OCI-LY3 (cell line): Measurements from ENCODE around the gene CFAP74.

Experiments
- H2AFZ ChIP-seq: fragments of 200-600, 300-600 bp; shearing (Covaris generic); 2 replicates; pipeline ENCODE4 v1.6.0; 2014; ENCODE audit warnings: antibody characterized with exemption, low read depth, low read length
- H3K27ac ChIP-seq: fragments of 200-600, 300-600 bp; sonication (generic); 2 replicates; pipeline ENCODE4 v1.5.1; 2014; ENCODE audit warnings: mild to moderate bottlenecking, low read length, moderate library complexity, mixed read lengths
- H3K27me3 ChIP-seq: fragments of 200-600, 300-600 bp; sonication (generic); 2 replicates; pipeline ENCODE4 v1.6.1; 2014; ENCODE audit warnings: low read depth, low read length, mixed read lengths
- H3K36me3 ChIP-seq: fragments of 200-600, 300-600 bp; sonication (generic); replicated peaks from 2 replicates; pipeline ENCODE3; 2014; ENCODE audit warnings: low read depth, low read length, mixed read lengths
- H3K4me1 ChIP-seq: fragments of 300-600, 200-600 bp; sonication (generic); 2 replicates; pipeline ENCODE4 v1.6.1; 2014; ENCODE audit warnings: low read length, mixed read lengths
- H3K4me2 ChIP-seq: fragments of 200-600, 300-600 bp; sonication (generic); 2 replicates; pipeline ENCODE4 v1.6.1; 2014; ENCODE audit warnings: low read length, mixed read lengths
- H3K4me3 ChIP-seq: fragments of 300-600, 200-600 bp; sonication (generic); 2 replicates; pipeline ENCODE4 v1.5.1; 2014; ENCODE audit warnings: antibody characterized with exemption, mild to moderate bottlenecking, low read length, moderate library complexity
- H3K79me2 ChIP-seq: fragments of 300-600, 200-600 bp; shearing (Covaris generic); 2 replicates; pipeline ENCODE4 v1.6.1; 2014; ENCODE audit warnings: mild to moderate bottlenecking, low read length, mixed read lengths
- H3K9ac ChIP-seq: fragments of 300-600, 200-600 bp; shearing (Covaris generic); 2 replicates; pipeline ENCODE4 v1.6.0; 2014; ENCODE audit warnings: mild to moderate bottlenecking, low read length, moderate library complexity
- H3K9me3 ChIP-seq: fragments of 200-600, 300-600 bp; shearing (Covaris generic); 2 replicates; pipeline ENCODE4 v1.6.1; 2014; ENCODE audit warnings: low read length, mixed read lengths; ENCODE audit not compliant: insufficient read depth
- H4K20me1 ChIP-seq: fragments of 200-600, 300-600 bp; sonication (generic); 2 replicates; pipeline ENCODE4 v1.6.1; 2016; ENCODE audit warnings: low read length, mixed read lengths; ENCODE audit not compliant: insufficient read depth
- EZH2phosphoT487 ChIP-seq: fragments of 200-600 bp; shearing (Covaris generic); IDR thresholded peaks from 2 replicates; pipeline ENCODE4 v1.6.1; 2018; ENCODE audit warnings: antibody characterized with exemption, mixed run types, low read depth
- TF ChIP-seq, protein P1 (sequence below): fragments of 200-600, 300-600 bp; sonication (generic); IDR thresholded peaks from 2 replicates; pipeline ENCODE4 v1.5.1; 2014; ENCODE audit warnings: antibody characterized with exemption, low read length, low read depth

The CFAP74 gene

DNA sequence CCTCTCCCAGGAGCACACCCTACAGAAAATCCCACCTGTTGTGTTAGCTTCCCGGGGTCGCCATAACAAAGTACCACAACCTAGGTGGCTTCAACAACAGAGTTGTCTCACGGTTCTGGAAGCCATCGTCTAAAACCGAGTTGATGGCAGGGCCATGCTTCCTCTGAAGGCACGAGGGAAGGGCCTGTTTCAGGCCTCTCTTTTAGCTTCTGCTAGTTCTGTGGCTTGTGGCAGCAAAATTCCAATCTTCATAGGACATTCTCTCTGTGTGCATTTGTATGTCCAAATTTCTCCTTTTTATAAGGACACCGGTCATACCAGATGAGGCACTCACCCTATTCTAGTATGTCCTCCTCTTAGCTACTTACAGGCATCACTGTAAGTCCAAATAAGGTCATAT, 3.2 kb downstream of the CFAP74 start:
- no peak overlapping the region for H3K4me3 ChIP-seq
- H4K20me1 ChIP-seq, result no peaks in the 10 kb centered on the region
- H3K36me3 ChIP-seq, result no peaks in the 10 kb centered on the region
- H3K27me3 ChIP-seq, result no peaks in the 10 kb centered on the region
- no peaks in the 10 kb centered on the region for H3K79me2 ChIP-seq
- TF ChIP-seq EZH2phosphoT487, result no peak
- TF ChIP-seq, protein P1, sequence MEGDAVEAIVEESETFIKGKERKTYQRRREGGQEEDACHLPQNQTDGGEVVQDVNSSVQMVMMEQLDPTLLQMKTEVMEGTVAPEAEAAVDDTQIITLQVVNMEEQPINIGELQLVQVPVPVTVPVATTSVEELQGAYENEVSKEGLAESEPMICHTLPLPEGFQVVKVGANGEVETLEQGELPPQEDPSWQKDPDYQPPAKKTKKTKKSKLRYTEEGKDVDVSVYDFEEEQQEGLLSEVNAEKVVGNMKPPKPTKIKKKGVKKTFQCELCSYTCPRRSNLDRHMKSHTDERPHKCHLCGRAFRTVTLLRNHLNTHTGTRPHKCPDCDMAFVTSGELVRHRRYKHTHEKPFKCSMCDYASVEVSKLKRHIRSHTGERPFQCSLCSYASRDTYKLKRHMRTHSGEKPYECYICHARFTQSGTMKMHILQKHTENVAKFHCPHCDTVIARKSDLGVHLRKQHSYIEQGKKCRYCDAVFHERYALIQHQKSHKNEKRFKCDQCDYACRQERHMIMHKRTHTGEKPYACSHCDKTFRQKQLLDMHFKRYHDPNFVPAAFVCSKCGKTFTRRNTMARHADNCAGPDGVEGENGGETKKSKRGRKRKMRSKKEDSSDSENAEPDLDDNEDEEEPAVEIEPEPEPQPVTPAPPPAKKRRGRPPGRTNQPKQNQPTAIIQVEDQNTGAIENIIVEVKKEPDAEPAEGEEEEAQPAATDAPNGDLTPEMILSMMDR, result no peak
- no peak overlapping the region for H2AFZ ChIP-seq
- H3K4me2 ChIP-seq, result no peak overlapping the region
- no peaks in the 10 kb centered on the region for H3K9me3 ChIP-seq
- no peak overlapping the region for H3K27ac ChIP-seq
- H3K9ac ChIP-seq, result no peak overlapping the region
- no peaks in the 10 kb centered on the region for H3K4me1 ChIP-seq

DNA sequence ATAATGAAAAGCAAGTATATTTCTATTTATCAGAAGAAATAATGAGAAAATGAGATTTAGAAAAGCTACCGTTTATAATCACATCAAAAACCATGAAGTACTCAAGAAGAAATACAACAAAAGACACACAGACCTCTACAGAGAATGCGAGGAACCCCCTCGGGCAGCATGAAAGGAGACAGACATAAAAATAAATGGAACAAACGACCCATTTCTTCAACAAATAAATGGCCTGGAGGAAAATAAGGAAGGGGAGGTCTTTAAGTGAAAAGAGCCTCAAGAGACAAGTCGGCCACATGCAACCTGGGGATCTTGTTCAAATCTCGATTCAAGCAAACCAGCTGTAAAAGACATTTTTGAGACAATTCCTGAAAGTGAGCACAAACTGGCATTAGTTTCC, 6.0 kb downstream of the CFAP74 start:
- Histone ChIP-seq H3K27ac (no peak overlapping the region), H3K4me1 (no peaks in the 10 kb centered on the region), H2AFZ (no peak overlapping the region), H3K36me3 (no peaks in the 10 kb centered on the region), H3K9me3 (no peaks in the 10 kb centered on the region), H4K20me1 (no peaks in the 10 kb centered on the region), H3K4me2 (no peak overlapping the region), H3K9ac (no peak overlapping the region), H3K4me3 (no peak overlapping the region), H3K27me3 (no peaks in the 10 kb centered on the region), H3K79me2 (no peaks in the 10 kb centered on the region)
- TF ChIP-seq EZH2phosphoT487, result no peak
- TF ChIP-seq, protein P1, result no peak

DNA sequence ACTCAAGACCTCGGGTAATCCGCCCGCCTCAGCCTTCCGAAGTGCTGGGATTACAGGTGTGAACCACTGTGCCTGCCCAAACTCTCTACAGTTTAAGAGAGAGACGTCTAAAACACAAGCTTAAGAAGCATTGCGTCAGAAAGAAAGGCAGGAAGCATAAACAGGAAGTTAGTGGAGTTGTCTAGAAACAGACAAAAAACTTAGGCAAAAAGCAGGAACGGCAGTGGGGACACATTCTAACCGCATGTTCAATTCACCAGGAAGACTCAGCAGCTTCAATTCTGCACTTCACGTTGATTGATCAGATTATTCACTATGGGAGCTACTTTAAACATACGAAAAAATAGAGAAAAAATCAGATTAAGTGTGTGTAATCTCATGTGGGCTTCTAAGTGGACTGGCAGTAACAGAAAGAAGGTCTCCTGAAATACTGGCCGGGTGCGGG, 7.4 kb downstream of the CFAP74 start:
- H3K27ac ChIP-seq, result no peak overlapping the region
- no peaks in the 10 kb centered on the region for H3K4me1 ChIP-seq
- H3K79me2 ChIP-seq, result no peaks in the 10 kb centered on the region
- H2AFZ ChIP-seq, result no peak overlapping the region
- no peaks in the 10 kb centered on the region for H3K27me3 ChIP-seq
- no peak for TF ChIP-seq EZH2phosphoT487
- TF ChIP-seq, protein P1, result no peak
- H3K4me2 ChIP-seq, result no peak overlapping the region
- H3K9me3 ChIP-seq, result no peaks in the 10 kb centered on the region
- H4K20me1 ChIP-seq, result no peaks in the 10 kb centered on the region
- no peaks in the 10 kb centered on the region for H3K36me3 ChIP-seq
- no peak overlapping the region for H3K4me3 ChIP-seq
- H3K9ac ChIP-seq, result no peak overlapping the region

GRCh38 chr1:1994536-1994935, 9.1 kb downstream of the CFAP74 start:
- H3K9ac ChIP-seq, result no peak overlapping the region
- no peaks in the 10 kb centered on the region; the same call in 1 of the 2 replicates for H3K27me3 ChIP-seq
- no peak overlapping the region for H3K4me3 ChIP-seq
- H3K4me1 ChIP-seq, result no peaks in the 10 kb centered on the region
- H2AFZ ChIP-seq, result no peak overlapping the region
- TF ChIP-seq, protein P1, result no peak
- TF ChIP-seq EZH2phosphoT487, result no peak
- no peaks in the 10 kb centered on the region for H3K36me3 ChIP-seq
- no peak overlapping the region for H3K4me2 ChIP-seq
- no peaks in the 10 kb centered on the region for H4K20me1 ChIP-seq
- no peaks in the 10 kb centered on the region for H3K9me3 ChIP-seq
- H3K79me2 ChIP-seq, result no peaks in the 10 kb centered on the region
- H3K27ac ChIP-seq, result no peak overlapping the region
